LNCaP clone FGC (cell line): Measurements from ENCODE around the gene TRMT10A.

Experiments used
- DNase-seq: peaks from one replicate; pipeline ENCODE4 v3.0.0-alpha.2; 2011; ENCODE audit warnings: low read depth
- H3K4me3 ChIP-seq: 2 replicates; pipeline ENCODE4 v1.5.1; 2011; ENCODE audit warnings: mild to moderate bottlenecking, low read depth, low read length, control low read depth
- CTCF ChIP-seq: IDR thresholded peaks from 2 replicates; pipeline ENCODE4 v1.5.1; 2012; ENCODE audit warnings: mild to moderate bottlenecking; ENCODE audit not compliant: control insufficient read depth, insufficient read depth; ENCODE audit errors: extremely low read depth

Gene TRMT10A

GRCh38 chr4:99504804-99505502, 58.9 kb downstream of the TRMT10A start:
- TF ChIP-seq CTCF: no peak
- DNase-seq: no peak
- H3K4me3 ChIP-seq: no peak overlapping the region
